BLaER1 treated with 17β-estradiol and CSF1 and Interleukin-3, amounts not matched to agents 10 nM and 100 nM (cell line): Measurements from ENCODE around the gene SHOX.
A peak's percentile ranks its signal among the peaks of the same experiment; 100 is the strongest.

Experiments used
- H3K27ac ChIP-seq, 11 experiments: shearing (Covaris generic); formaldehyde crosslinking; 2 replicates each; pipeline ENCODE4 v1.8.1; 2022
- H3K27me3 ChIP-seq, 11 experiments: shearing (Covaris generic); formaldehyde crosslinking; 2 replicates each; pipeline ENCODE4 v1.8.1; 2022
- H3K36me3 ChIP-seq, 11 experiments: shearing (Covaris generic); formaldehyde crosslinking; 2 replicates each; pipeline ENCODE4 v1.8.1; 2022
- H3K4me1 ChIP-seq, 10 experiments: shearing (Covaris generic); formaldehyde crosslinking; 2 replicates each; pipeline ENCODE4 v1.8.1; 2022
- H3K4me2 ChIP-seq, 11 experiments: shearing (Covaris generic); formaldehyde crosslinking; 2 replicates each; pipeline ENCODE4 v1.8.1; 2022
- H3K4me3 ChIP-seq, 10 experiments: shearing (Covaris generic); formaldehyde crosslinking; 2 replicates each; pipeline ENCODE4 v1.8.1; 2022
- H3K9ac ChIP-seq, 11 experiments: shearing (Covaris generic); formaldehyde crosslinking; 2 replicates each; pipeline ENCODE4 v1.8.1; 2022
- H3K9me3 ChIP-seq, 11 experiments: shearing (Covaris generic); formaldehyde crosslinking; replicated peaks in 1 of 11; 2 replicates each; pipeline ENCODE4 v1.8.1; 2022
- H4K20me1 ChIP-seq, 11 experiments: shearing (Covaris generic); formaldehyde crosslinking; 2 replicates each; pipeline ENCODE4 v1.8.1; 2022
- Cebpa-rat ChIP-seq, 11 experiments: shearing (Covaris generic); IDR thresholded peaks; 2 replicates each; pipeline ENCODE4 v1.8.1; 2022

The SHOX gene

GRCh38 chrX:670645-671044 lies 40.1 kb downstream of the SHOX start:
- H3K4me1 ChIP-seq, result peaks cover 0 to 9% (median 4%) of the 10 kb centered on the region in 10 experiments; a peak in 5 of 20 replicates
- no peaks in the 10 kb centered on the region for H4K20me1 ChIP-seq
- no peak overlapping the region for H3K4me3 ChIP-seq
- H3K36me3 ChIP-seq, result no peaks in the 10 kb centered on the region
- no peak for TF ChIP-seq Cebpa-rat (IDR thresholded peaks at IDR 0.05)
- H3K27ac ChIP-seq, result no peak overlapping the region
- peaks cover 0 to 15% (median 6%) of the 10 kb centered on the region in 11 experiments; a peak in 6 of 22 replicates for H3K9me3 ChIP-seq
- no peaks in the 10 kb centered on the region for H3K27me3 ChIP-seq
- H3K4me2 ChIP-seq, result no peak overlapping the region
- no peak overlapping the region for H3K9ac ChIP-seq

- no peak overlapping the region for H3K27ac ChIP-seq
- H3K9me3 ChIP-seq, result peaks cover 0 to 3% (median 0%) of the 10 kb centered on the region in 11 experiments; a peak in 1 of 22 replicates
- H3K27me3 ChIP-seq, result no peaks in the 10 kb centered on the region
- H3K4me3 ChIP-seq, result no peak overlapping the region
- TF ChIP-seq Cebpa-rat (IDR thresholded peaks at IDR 0.05), result no peak
- H3K4me2 ChIP-seq, result no peak overlapping the region
- no peaks in the 10 kb centered on the region for H3K36me3 ChIP-seq
- H4K20me1 ChIP-seq, result no peaks in the 10 kb centered on the region
- H3K4me1 ChIP-seq, result peaks cover 0 to 9% (median 4%) of the 10 kb centered on the region in 10 experiments; a peak in 5 of 20 replicates
- no peak overlapping the region for H3K9ac ChIP-seq
Measured at GRCh38 chrX:672931-673330, 42.3 kb downstream of the SHOX start.

- TF ChIP-seq Cebpa-rat (IDR thresholded peaks at IDR 0.05), result no peak
- Histone ChIP-seq H3K4me3 (no peak overlapping the region), H3K4me1 (peaks cover 0 to 9% (median 4%) of the 10 kb centered on the region in 10 experiments; a peak in 5 of 20 replicates), H3K9me3 (no peaks in the 10 kb centered on the region), H4K20me1 (no peaks in the 10 kb centered on the region), H3K27ac (no peak overlapping the region; a peak in 1 of 22 replicates), H3K27me3 (no peaks in the 10 kb centered on the region), H3K36me3 (no peaks in the 10 kb centered on the region), H3K9ac (no peak overlapping the region), H3K4me2 (0 out of 22 replicates have a peak overlapping the region, but pooled peaks of 2 of the 11 experiments have one; percentile 27 to 29)
Measured at GRCh38 chrX:675279-675954, 44.8 kb downstream of the SHOX start.

GRCh38 chrX:675955-676295 lies 45.3 kb downstream of the SHOX start:
- TF ChIP-seq Cebpa-rat (IDR thresholded peaks at IDR 0.05), result no peak
- Histone ChIP-seq H3K36me3 (no peaks in the 10 kb centered on the region), H3K9ac (no peak overlapping the region), H4K20me1 (no peaks in the 10 kb centered on the region), H3K27me3 (no peaks in the 10 kb centered on the region; a peak in 2 of 22 replicates), H3K4me2 (no peak overlapping the region), H3K9me3 (no peaks in the 10 kb centered on the region), H3K4me1 (peaks cover 0 to 9% (median 4%) of the 10 kb centered on the region in 10 experiments; a peak in 5 of 20 replicates), H3K27ac (no peak overlapping the region; a peak in 1 of 22 replicates), H3K4me3 (no peak overlapping the region)

- no peak overlapping the region for H3K4me3 ChIP-seq
- H3K27me3 ChIP-seq, result no peaks in the 10 kb centered on the region; a peak in 2 of 22 replicates
- no peak for TF ChIP-seq Cebpa-rat (IDR thresholded peaks at IDR 0.05)
- H3K36me3 ChIP-seq, result no peaks in the 10 kb centered on the region
- no peak overlapping the region for H3K27ac ChIP-seq
- no peak overlapping the region for H3K9ac ChIP-seq
- H3K9me3 ChIP-seq, result no peaks in the 10 kb centered on the region
- H3K4me2 ChIP-seq, result no peak overlapping the region
- H4K20me1 ChIP-seq, result no peaks in the 10 kb centered on the region
- H3K4me1 ChIP-seq, result peaks cover 0 to 9% (median 4%) of the 10 kb centered on the region in 10 experiments; a peak in 5 of 20 replicates
Measured at GRCh38 chrX:677376-677775, 46.8 kb downstream of the SHOX start.

- no peak overlapping the region for H3K4me2 ChIP-seq
- no peak overlapping the region for H3K4me3 ChIP-seq
- no peaks in the 10 kb centered on the region for H3K36me3 ChIP-seq
- H3K9me3 ChIP-seq, result no peaks in the 10 kb centered on the region
- no peak overlapping the region for H3K9ac ChIP-seq
- no peak for TF ChIP-seq Cebpa-rat (IDR thresholded peaks at IDR 0.05)
- no peaks in the 10 kb centered on the region; a peak in 2 of 22 replicates for H3K27me3 ChIP-seq
- peaks cover 0 to 9% (median 4%) of the 10 kb centered on the region in 10 experiments; a peak in 5 of 20 replicates for H3K4me1 ChIP-seq
- H4K20me1 ChIP-seq, result no peaks in the 10 kb centered on the region
- no peak overlapping the region for H3K27ac ChIP-seq
Measured at GRCh38 chrX:679291-679979, 48.8 kb downstream of the SHOX start.

- H4K20me1 ChIP-seq, result no peaks in the 10 kb centered on the region
- H3K27ac ChIP-seq, result no peak overlapping the region
- peaks cover 0 to 6% (median 1%) of the 10 kb centered on the region in 10 experiments; a peak in 5 of 20 replicates for H3K4me1 ChIP-seq
- no peaks in the 10 kb centered on the region for H3K36me3 ChIP-seq
- TF ChIP-seq Cebpa-rat (IDR thresholded peaks at IDR 0.05), result no peak
- H3K4me3 ChIP-seq, result no peak overlapping the region
- no peaks in the 10 kb centered on the region; a peak in 2 of 22 replicates for H3K27me3 ChIP-seq
- no peaks in the 10 kb centered on the region for H3K9me3 ChIP-seq
- no peak overlapping the region for H3K4me2 ChIP-seq
- no peak overlapping the region for H3K9ac ChIP-seq
Measured at GRCh38 chrX:680062-680461, 49.5 kb downstream of the SHOX start.

- H3K4me2 ChIP-seq, result no peak overlapping the region
- TF ChIP-seq Cebpa-rat (IDR thresholded peaks at IDR 0.05), result no peak
- no peaks in the 10 kb centered on the region for H4K20me1 ChIP-seq
- H3K27ac ChIP-seq, result no peak overlapping the region
- H3K9me3 ChIP-seq, result no peaks in the 10 kb centered on the region
- H3K36me3 ChIP-seq, result no peaks in the 10 kb centered on the region
- no peaks in the 10 kb centered on the region; a peak in 2 of 22 replicates for H3K27me3 ChIP-seq
- H3K4me1 ChIP-seq, result no peaks in the 10 kb centered on the region
- no peak overlapping the region for H3K9ac ChIP-seq
- H3K4me3 ChIP-seq, result no peak overlapping the region
Measured at GRCh38 chrX:681989-682388, 51.4 kb downstream of the SHOX start.

- no peaks in the 10 kb centered on the region for H4K20me1 ChIP-seq
- H3K9ac ChIP-seq, result no peak overlapping the region
- no peaks in the 10 kb centered on the region; a peak in 2 of 22 replicates for H3K27me3 ChIP-seq
- no peak for TF ChIP-seq Cebpa-rat (IDR thresholded peaks at IDR 0.05)
- no peak overlapping the region for H3K4me2 ChIP-seq
- H3K27ac ChIP-seq, result no peak overlapping the region
- H3K4me1 ChIP-seq, result no peaks in the 10 kb centered on the region
- H3K9me3 ChIP-seq, result no peaks in the 10 kb centered on the region
- H3K36me3 ChIP-seq, result no peaks in the 10 kb centered on the region
- no peak overlapping the region for H3K4me3 ChIP-seq
Measured at GRCh38 chrX:682892-683291, 52.3 kb downstream of the SHOX start.
